ENCODE data around the gene ACER2. TPM values are rescaled to one million over a fixed set of nuclear protein-coding genes. Genes with fewer than 3 reads are reported as not detected.

Gene ACER2
- total RNA-seq, result 14.8 TPM

GRCh38 chr9:19408693-19409400 lies at the start of gene ACER2:
TSS of gene ACER2 (plus strand) at chr9:19409009. CDS start at chr9:19409085, 76 bp downstream.

Other genes starting within 250 kb of the ACER2 start
- 95.2 TPM for gene DENND4C, start 178.3 kb upstream of the ACER2 start, total RNA-seq
- gene RPS6, start 28.8 kb upstream of the ACER2 start, total RNA-seq, result 1,458 TPM

Data from metanephros (tissue), 1 donor.